DND-41 (cell line): ENCODE measurements around the gene MRPL55.

Experiments used
- CTCF ChIP-seq: IDR thresholded peaks from 2 replicates; pipeline ENCODE4 v1.5.1; 2012; ENCODE audit warnings: borderline replicate concordance, low read length, moderate library complexity, mild to moderate bottlenecking; ENCODE audit not compliant: poor library complexity, severe bottlenecking; ENCODE audit errors: extremely low read depth
- EZH2 ChIP-seq: IDR thresholded peaks from 3 replicates; pipeline ENCODE4 v1.6.1; 2012; ENCODE audit warnings: borderline replicate concordance, low read depth, mild to moderate bottlenecking, moderate library complexity, low read length, inconsistent platforms; ENCODE audit not compliant: severe bottlenecking

DNA sequence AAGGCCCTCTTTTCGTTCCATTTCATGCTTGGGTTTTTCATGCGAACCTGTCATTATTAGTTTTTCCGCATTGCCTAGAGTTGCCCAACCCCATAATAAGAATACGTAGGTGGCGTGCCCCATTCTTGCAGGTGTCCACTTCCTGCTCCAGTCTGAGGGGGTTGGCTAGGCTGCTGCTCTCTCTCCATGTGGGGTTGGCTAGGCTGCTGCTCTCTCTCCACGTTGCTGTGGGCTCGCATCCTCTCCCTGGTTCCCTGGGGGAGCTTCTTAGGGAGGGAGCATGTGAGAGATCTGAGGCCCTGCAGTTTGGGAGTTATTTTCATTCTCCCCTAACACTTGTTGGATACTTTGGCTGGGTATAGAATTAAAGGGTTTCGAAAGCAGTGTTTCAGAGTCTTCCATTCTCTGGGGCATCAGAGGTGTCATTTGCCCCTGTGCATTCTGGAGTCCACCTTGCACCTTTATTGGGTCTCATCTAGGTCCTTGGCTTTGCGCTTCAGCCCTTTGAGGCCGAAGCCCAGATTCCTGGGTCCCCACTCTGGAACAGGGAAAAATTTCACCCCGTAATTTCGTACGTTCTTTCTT is 14.6 kb downstream of the MRPL55 start:
- no peak for TF ChIP-seq CTCF
- no peak for TF ChIP-seq EZH2
